ENCODE measurements around the gene HMGXB4.

HMGXB4 gene

DNA sequence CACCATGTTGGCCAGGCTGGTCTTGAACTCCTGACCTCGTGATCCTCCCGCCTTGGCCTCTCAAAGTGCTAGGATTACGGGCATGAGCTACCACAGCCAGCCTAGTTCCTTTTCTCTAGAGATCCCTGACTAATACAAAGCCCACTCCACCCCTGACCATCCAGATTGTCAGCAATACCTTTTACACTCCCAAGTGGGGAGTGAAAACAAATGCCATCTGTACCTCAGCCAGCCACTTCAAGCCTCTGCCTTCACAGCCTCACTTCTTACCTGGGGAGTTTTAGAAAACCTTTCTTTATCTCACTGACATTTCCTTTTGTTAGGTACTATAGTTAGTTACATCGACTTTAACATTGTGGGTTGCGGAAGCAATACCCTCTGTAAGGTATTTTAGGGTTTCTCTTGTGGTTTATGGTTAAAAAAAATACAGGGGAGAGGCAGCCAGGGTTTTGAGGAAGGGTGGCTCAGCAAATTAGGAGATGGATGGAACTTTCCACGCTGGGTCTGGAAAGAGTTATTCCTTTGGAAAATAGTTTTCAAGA lies 51.3 kb downstream of the HMGXB4 start:
- no peak overlapping the region for H3K4me3 ChIP-seq (replicated peaks; ENCODE audit: low read depth, low read length)
- TF ChIP-seq CTCF (IDR thresholded peaks at IDR 0.05; ENCODE audit: low read length, missing control alignments), result no peak
- no peak for DNase-seq (ENCODE audit: low read depth)

- TF ChIP-seq CTCF (IDR thresholded peaks at IDR 0.05; ENCODE audit: low read length, missing control alignments), result no peak
- DNase-seq (ENCODE audit: low read depth), result no peak
- H3K4me3 ChIP-seq (replicated peaks; ENCODE audit: low read depth, low read length), result no peak overlapping the region
Observed at GRCh38 chr22:35310556-35311550, 53.6 kb downstream of the HMGXB4 start.

- no peak for TF ChIP-seq CTCF (IDR thresholded peaks at IDR 0.05; ENCODE audit: low read length, missing control alignments)
- no peak overlapping the region for H3K4me3 ChIP-seq (replicated peaks; ENCODE audit: low read depth, low read length)
- no peak for DNase-seq (ENCODE audit: low read depth)
Observed at GRCh38 chr22:35311551-35311999, 54.3 kb downstream of the HMGXB4 start.

GRCh38 chr22:35312198-35313059 lies 55.1 kb downstream of the HMGXB4 start:
- H3K4me3 ChIP-seq (replicated peaks; ENCODE audit: low read depth, low read length), result no peak overlapping the region
- no peak for TF ChIP-seq CTCF (IDR thresholded peaks at IDR 0.05; ENCODE audit: low read length, missing control alignments)
- no peak for DNase-seq (ENCODE audit: low read depth)

GRCh38 chr22:35313311-35314121 lies 56.2 kb downstream of the HMGXB4 start:
- H3K4me3 ChIP-seq (replicated peaks; ENCODE audit: low read depth, low read length), result no peak overlapping the region
- TF ChIP-seq CTCF (IDR thresholded peaks at IDR 0.05; ENCODE audit: low read length, missing control alignments), result no peak
- DNase-seq (ENCODE audit: low read depth), result peak; percentile 89

All from fibroblast of pulmonary artery (primary cell).